GM12872 (cell line): Measurements from ENCODE around the gene UGT1A1.

ENCODE experiments used
- TF ChIP-seq, protein P1 (sequence below): IDR thresholded peaks from 3 replicates; pipeline ENCODE4 v1.5.1; 2011; ENCODE audit warnings: low read depth, mild to moderate bottlenecking, low read length, moderate library complexity; ENCODE audit not compliant: insufficient read depth

The UGT1A1 gene

DNA sequence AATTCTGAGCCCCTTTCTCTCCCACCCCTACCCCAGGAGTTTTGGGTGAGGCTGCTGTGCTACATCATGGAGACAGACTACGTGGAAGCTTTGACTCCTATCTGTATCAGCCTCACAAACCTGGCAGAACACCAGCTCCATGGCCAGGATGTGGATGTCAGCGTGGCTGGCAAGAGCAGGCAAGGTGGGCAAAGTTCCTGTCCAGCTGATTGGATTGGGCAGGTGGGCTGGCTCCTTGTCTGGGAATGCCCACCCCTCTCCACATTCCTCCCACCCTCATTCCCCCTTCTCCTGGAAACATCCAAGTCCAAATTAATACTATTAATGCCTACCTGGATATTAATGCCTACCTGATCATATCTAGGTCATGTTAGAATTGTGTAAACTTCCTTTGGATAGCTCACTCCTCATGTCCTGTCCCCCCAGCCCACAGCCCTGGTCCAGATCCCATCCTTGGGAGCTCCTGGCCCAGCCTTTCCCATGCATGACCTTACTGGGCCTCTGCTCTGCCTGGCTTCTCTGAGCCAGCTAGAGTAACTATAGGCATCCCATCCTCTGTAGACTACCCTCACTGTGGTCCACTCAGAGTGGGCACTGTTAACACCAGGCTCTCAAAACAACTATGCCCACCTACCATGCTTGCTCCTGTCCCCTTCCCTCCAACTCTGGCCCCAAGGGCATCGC is 42.2 kb downstream of the UGT1A1 start:
- TF ChIP-seq, protein P1, sequence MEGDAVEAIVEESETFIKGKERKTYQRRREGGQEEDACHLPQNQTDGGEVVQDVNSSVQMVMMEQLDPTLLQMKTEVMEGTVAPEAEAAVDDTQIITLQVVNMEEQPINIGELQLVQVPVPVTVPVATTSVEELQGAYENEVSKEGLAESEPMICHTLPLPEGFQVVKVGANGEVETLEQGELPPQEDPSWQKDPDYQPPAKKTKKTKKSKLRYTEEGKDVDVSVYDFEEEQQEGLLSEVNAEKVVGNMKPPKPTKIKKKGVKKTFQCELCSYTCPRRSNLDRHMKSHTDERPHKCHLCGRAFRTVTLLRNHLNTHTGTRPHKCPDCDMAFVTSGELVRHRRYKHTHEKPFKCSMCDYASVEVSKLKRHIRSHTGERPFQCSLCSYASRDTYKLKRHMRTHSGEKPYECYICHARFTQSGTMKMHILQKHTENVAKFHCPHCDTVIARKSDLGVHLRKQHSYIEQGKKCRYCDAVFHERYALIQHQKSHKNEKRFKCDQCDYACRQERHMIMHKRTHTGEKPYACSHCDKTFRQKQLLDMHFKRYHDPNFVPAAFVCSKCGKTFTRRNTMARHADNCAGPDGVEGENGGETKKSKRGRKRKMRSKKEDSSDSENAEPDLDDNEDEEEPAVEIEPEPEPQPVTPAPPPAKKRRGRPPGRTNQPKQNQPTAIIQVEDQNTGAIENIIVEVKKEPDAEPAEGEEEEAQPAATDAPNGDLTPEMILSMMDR: no peak

DNA sequence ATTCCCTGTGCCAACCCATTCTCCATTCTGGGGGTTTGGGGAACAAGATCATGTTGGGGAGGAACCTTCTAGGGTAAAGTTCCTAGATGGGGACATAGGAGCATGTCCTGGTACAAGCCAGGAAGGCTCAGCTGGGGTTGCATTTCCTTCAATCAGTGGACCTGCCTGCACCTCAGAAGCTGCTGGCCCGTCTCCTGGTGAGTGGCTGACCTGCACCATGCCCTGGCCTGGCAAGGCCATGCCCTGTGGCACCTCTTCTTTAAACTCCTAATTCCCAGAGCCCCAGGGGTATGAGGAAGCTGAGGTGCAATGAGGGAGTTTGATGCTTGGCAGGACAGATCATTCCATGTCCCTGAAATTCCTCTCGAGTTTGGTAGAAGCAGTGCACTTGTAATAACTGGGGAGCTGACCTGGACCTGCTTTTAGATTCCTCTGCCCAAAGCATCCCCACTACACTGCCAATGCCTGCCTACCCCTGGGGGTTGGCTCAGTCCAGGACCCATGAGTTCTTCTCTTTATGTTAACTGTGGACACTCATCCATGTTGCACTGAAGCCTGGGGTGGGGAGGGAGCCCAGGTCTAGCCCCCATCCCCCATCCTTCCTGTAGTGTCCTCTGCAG is 43.3 kb downstream of the UGT1A1 start:
- TF ChIP-seq, protein P1: no peak

DNA sequence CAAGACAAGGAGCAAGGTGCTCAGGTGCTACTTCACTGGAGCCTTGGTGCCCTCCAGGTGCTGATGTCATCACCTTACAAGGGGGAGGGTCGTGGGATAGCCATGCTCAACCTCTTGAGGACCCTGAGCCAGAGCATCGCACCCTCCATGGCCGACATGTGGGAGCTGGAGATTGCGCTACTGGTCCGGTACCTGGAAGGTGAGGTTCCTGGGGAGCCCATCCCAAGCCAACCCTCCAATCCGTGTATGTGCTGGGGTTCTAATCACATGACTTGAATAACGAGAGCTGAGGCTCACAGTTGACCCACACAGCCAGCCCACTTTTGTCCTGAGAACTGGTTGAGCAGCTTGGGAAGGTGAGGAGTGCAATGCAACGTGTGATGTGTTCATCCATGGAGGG is 43.9 kb downstream of the UGT1A1 start:
- TF ChIP-seq, protein P1: no peak

DNA sequence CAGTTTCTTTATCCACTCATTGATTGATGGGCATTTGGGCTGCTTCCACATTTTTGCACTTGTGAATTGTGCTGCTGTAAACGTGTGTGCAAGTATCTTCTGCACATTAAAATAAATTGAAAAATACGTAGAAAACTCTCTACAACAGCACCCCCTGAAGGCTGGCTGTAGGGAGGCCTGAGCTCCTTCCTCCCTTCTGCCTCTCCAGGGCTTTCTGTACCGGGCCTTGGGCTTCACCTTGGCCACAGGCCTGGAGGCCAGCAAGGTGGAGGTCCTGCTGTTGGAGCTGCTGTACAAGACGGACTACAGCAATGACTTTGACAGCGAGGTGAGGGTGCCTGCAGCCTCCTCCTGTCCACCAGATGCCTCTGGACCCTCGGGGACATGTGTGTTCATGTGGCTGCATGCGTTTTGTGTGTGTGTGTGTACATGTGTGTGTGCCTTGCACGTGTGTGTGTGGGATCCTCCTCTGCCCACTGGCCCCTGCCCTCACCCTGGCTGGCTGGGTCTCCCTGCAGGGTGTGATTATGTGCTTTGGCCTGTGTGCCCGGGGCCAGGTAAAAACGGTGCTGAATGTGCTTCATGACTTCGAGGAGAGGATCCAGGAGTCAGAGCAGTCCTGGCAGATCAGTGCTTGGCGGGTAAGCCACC is 47.3 kb downstream of the UGT1A1 start:
- TF ChIP-seq, protein P1: peak; percentile 19; the same call in 1 of the 3 replicates

DNA sequence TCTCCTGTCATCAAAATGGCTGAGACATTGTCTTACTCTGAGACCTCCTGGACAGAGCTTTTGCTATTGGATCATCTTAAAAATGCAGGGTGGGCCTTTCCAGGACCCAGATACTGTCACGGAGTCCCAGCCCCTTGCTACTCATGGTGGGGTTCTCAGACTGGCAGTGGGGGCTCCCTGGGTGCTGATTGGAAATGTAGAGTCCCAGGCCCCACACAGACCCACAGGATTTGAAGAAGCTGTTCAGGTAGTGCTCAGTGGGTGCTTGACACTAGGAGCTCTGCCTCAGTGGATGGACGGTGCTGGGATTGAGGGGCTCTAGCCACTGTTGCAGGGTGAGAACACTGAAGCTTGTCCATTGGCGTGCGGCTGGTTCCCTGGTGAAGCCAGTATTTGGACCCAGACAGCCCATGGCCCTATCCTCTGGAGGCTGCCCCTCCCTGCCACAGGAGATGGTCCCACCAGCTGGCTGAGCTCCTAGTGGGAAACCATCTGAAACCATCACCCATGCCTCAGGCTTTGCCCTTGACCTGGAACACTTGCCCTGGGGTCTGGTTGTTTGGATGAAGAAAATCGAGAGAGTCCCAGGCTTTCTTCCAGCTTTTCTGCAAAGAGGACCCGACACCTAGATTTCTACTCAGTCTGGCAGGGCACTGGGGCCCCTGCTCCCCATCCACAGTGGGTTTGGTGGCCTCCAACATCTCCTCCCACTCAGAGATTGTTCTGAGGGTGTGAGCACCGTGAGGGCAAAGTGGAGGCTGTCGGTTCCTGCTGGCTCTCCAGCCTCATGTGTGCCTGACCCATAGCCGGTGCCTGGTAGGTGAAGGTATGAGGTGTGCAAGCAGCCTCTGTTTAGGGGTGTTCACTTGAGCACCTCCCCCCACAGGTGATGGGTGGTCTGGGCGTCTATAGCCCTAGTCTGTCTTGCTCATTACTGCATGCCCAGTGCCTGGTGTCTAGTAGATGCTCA is 48.2 kb downstream of the UGT1A1 start:
- TF ChIP-seq, protein P1: no peak

DNA sequence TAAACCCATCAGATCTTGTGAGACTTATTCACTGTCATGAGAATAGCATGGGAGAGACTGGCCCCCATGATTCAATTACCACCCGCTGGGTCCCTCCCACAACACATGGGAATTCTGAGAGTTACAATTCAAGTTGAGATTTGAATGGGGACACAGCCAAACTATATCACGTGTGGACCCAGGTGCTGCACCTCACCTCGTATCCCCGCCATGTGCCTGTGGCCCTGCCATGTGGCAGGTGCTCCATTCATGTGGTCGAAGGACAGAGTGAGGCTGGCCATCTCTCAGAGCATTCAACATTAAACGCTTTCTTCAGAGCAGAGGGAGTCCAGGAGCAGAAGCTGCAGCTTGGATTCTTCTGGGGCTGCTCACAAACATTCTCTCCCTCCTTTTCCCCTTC is 50.3 kb downstream of the UGT1A1 start:
- TF ChIP-seq, protein P1: no peak

DNA sequence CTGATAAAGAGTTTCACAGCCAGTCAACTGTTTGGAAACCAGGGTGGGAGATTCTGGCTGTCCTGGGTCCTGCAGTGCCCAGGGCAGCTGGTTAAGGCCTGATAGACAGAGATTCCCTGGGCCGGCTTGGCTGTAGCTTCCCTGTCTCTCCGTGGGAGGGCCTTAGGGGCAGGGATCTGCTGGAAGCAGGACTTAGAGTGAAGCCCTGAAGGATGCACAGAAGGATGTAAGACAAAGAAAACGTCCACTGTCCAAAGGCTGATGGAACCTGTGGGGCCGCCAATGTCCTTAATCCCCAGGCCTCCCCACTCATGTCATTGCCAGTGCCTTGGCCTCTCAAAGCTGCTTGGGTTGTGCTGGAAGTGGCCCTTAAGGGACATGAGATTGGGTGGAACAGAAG is 51.0 kb downstream of the UGT1A1 start:
- TF ChIP-seq, protein P1: no peak
